ENCODE data around the gene UMODL1.

Gene UMODL1

DNA sequence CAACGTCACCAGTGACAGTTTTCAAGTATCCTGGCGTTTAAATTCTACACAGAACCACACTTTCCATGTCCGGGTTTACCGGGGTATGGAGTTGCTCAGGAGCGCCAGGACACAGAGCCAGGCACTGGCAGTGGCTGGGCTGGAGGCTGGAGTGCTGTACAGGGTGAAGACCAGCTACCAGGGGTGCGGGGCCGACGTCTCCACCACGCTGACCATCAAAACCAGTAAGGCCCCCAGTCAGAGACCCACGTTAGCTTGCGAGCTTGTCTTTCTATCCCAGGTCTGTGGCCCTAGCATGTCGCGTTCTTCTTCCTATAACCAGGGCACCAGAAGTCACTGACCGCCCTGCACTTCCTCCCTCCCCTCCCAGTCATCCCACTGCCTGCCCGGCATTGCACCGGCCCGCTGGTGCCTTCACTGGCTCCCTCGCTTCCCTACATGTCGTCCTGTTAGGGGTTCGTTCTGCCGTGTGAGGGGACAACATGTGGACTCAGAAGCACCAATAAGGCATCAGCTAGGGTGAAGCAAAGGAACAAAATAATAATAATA, 27.9 kb downstream of the UMODL1 start:
- Histone ChIP-seq H3K27ac (ENCODE audit: low read length) (no peak overlapping the region), H3K27me3 (ENCODE audit: insufficient read depth, low read length, poor library complexity) (peaks cover 6% of the 10 kb centered on the region), H3K79me2 (ENCODE audit: insufficient read depth, low read length) (no peaks in the 10 kb centered on the region), H3K4me2 (ENCODE audit: insufficient read depth, low read length) (no peak overlapping the region), H3K36me3 (ENCODE audit: insufficient read depth, low read length) (no peaks in the 10 kb centered on the region), H2AFZ (ENCODE audit: low read depth, low read length) (no peak overlapping the region), H3K4me1 (ENCODE audit: insufficient read depth, low read length) (0 out of 2 replicates have a peak, but pooled peaks cover 4% of the 10 kb centered on the region), H4K20me1 (ENCODE audit: insufficient read depth, low read length) (no peaks in the 10 kb centered on the region; the same call in 1 of the 2 replicates), H3K9me3 (ENCODE audit: insufficient read depth, low read length, severe bottlenecking) (no peaks in the 10 kb centered on the region), H3K9ac (ENCODE audit: low read depth, low read length) (no peak overlapping the region), H3K4me3 (ENCODE audit: low read depth in 1 of 2, low read length in 2 of 2) (no peak overlapping the region)
- ATAC-seq (ENCODE audit: insufficient read depth, low read depth) (no peak), DNase-seq (no peak)
- TF ChIP-seq EZH2 (IDR thresholded peaks at IDR 0.05; ENCODE audit: borderline replicate concordance, low read depth, low read length, severe bottlenecking) (no peak), CTCF (IDR thresholded peaks at IDR 0.05; ENCODE audit: borderline replicate concordance, extremely low read depth, low read length, poor library complexity, severe bottlenecking) (no peak)

- Histone ChIP-seq H2AFZ (ENCODE audit: low read depth, low read length) (no peak overlapping the region), H3K9ac (ENCODE audit: low read depth, low read length) (no peak overlapping the region), H3K9me3 (ENCODE audit: insufficient read depth, low read length, severe bottlenecking) (no peaks in the 10 kb centered on the region), H4K20me1 (ENCODE audit: insufficient read depth, low read length) (no peaks in the 10 kb centered on the region; the same call in 1 of the 2 replicates), H3K27ac (ENCODE audit: low read length) (no peak overlapping the region), H3K79me2 (ENCODE audit: insufficient read depth, low read length) (no peaks in the 10 kb centered on the region), H3K27me3 (ENCODE audit: insufficient read depth, low read length, poor library complexity) (peaks cover 6% of the 10 kb centered on the region), H3K4me1 (ENCODE audit: insufficient read depth, low read length) (0 out of 2 replicates have a peak, but pooled peaks cover 4% of the 10 kb centered on the region), H3K4me2 (ENCODE audit: insufficient read depth, low read length) (no peak overlapping the region), H3K36me3 (ENCODE audit: insufficient read depth, low read length) (no peaks in the 10 kb centered on the region), H3K4me3 (ENCODE audit: low read depth in 1 of 2, low read length in 2 of 2) (no peak overlapping the region)
- TF ChIP-seq CTCF (IDR thresholded peaks at IDR 0.05; ENCODE audit: borderline replicate concordance, extremely low read depth, low read length, poor library complexity, severe bottlenecking) (no peak), EZH2 (IDR thresholded peaks at IDR 0.05; ENCODE audit: borderline replicate concordance, low read depth, low read length, severe bottlenecking) (no peak)
- ATAC-seq (ENCODE audit: insufficient read depth, low read depth) (no peak), DNase-seq (no peak)
These were observed 30.1 kb downstream of the UMODL1 start for GRCh38 chr21:42101246-42101645.

DNA sequence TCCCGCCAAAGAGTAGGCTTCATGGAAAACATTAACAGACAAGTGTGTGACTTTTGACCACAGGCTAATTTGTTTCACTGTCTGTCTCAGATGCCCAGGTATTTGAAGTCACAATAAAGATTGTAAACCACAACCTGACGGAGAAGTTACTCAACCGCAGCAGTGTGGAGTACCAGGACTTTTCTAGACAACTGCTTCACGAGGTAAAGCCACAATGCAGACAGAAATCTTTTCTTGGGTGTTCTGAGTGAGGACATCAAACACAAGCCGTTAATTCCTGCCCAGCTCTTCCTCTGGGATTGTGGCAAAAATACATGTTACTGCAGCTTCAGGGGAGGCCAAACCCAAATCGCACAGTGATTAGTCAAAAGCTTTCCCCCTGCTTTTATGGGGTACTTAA, 31.0 kb downstream of the UMODL1 start:
- Histone ChIP-seq H3K9me3 (ENCODE audit: insufficient read depth, low read length, severe bottlenecking) (no peaks in the 10 kb centered on the region), H3K27ac (ENCODE audit: low read length) (no peak overlapping the region), H2AFZ (ENCODE audit: low read depth, low read length) (no peak overlapping the region), H3K4me3 (ENCODE audit: low read depth in 1 of 2, low read length in 2 of 2) (no peak overlapping the region), H4K20me1 (ENCODE audit: insufficient read depth, low read length) (no peaks in the 10 kb centered on the region; the same call in 1 of the 2 replicates), H3K36me3 (ENCODE audit: insufficient read depth, low read length) (no peaks in the 10 kb centered on the region), H3K79me2 (ENCODE audit: insufficient read depth, low read length) (no peaks in the 10 kb centered on the region), H3K4me1 (ENCODE audit: insufficient read depth, low read length) (peaks cover 12% of the 10 kb centered on the region), H3K27me3 (ENCODE audit: insufficient read depth, low read length, poor library complexity) (peaks cover 6% of the 10 kb centered on the region), H3K4me2 (ENCODE audit: insufficient read depth, low read length) (no peak overlapping the region), H3K9ac (ENCODE audit: low read depth, low read length) (no peak overlapping the region)
- ATAC-seq (ENCODE audit: insufficient read depth, low read depth) = peak; percentile 79
- peak; percentile 33 for DNase-seq
- no peak for TF ChIP-seq EZH2 (IDR thresholded peaks at IDR 0.05; ENCODE audit: borderline replicate concordance, low read depth, low read length, severe bottlenecking)
- no peak for TF ChIP-seq CTCF (IDR thresholded peaks at IDR 0.05; ENCODE audit: borderline replicate concordance, extremely low read depth, low read length, poor library complexity, severe bottlenecking)
